Urothelium cell line (cell line): ENCODE measurements around the gene DLG5.

Experiments used
- DNase-seq: peaks from one replicate; pipeline ENCODE4 v3.0.0; 2011; ENCODE audit warnings: low spot score, mixed read lengths
- FAIRE-seq: peaks from 2 replicates; lab custom pipeline; 2011; peaks lifted over from hg19 to GRCh38; lab: Jason Lieb, UNC

DLG5 gene

GRCh38 chr10:77844713-77845445 lies 81.7 kb downstream of the DLG5 start:
- FAIRE-seq (no peak), DNase-seq (peak; percentile 95)

GRCh38 chr10:77844177-77844576 lies 82.4 kb downstream of the DLG5 start:
- DNase-seq: no peak
- no peak for FAIRE-seq

- FAIRE-seq: no peak
- DNase-seq: no peak
Observed at GRCh38 chr10:77843264-77843663, 83.3 kb downstream of the DLG5 start.

- FAIRE-seq: no peak
Observed at GRCh38 chr10:77842652-77843212, 83.8 kb downstream of the DLG5 start.

GRCh38 chr10:77841711-77842375 lies 84.7 kb downstream of the DLG5 start:
- FAIRE-seq: no peak
- no peak for DNase-seq

More at GRCh38 chr10:77842652-77843212, 83.8 kb downstream of the DLG5 start:
- DNase-seq: no peak

GRCh38 chr10:77840636-77841035 lies 85.9 kb downstream of the DLG5 start:
- FAIRE-seq (no peak), DNase-seq (no peak)

- FAIRE-seq (no peak), DNase-seq (no peak)
Observed at GRCh38 chr10:77837925-77838595, 88.5 kb downstream of the DLG5 start.

- FAIRE-seq (no peak), DNase-seq (no peak)
Observed at GRCh38 chr10:77837248-77837924, 89.2 kb downstream of the DLG5 start.

GRCh38 chr10:77836299-77836820 lies 90.2 kb downstream of the DLG5 start:
- no peak for FAIRE-seq
- no peak for DNase-seq

- FAIRE-seq (no peak), DNase-seq (no peak)
Observed at GRCh38 chr10:77835669-77836086, 90.9 kb downstream of the DLG5 start.

GRCh38 chr10:77834943-77835668 lies 91.4 kb downstream of the DLG5 start:
- FAIRE-seq (no peak), DNase-seq (no peak)

GRCh38 chr10:77834540-77834939 lies 92.0 kb downstream of the DLG5 start:
- FAIRE-seq: no peak

GRCh38 chr10:77833792-77834191 lies 92.8 kb downstream of the DLG5 start:
- no peak for FAIRE-seq
- no peak for DNase-seq

More at GRCh38 chr10:77834540-77834939, 92.0 kb downstream of the DLG5 start:
- no peak for DNase-seq

- DNase-seq (no peak), FAIRE-seq (no peak)
Observed at GRCh38 chr10:77833225-77833624, 93.3 kb downstream of the DLG5 start.

GRCh38 chr10:77832238-77832637 lies 94.3 kb downstream of the DLG5 start:
- FAIRE-seq (no peak), DNase-seq (no peak)

GRCh38 chr10:77829356-77829755 lies 97.2 kb downstream of the DLG5 start:
- peak; percentile 9 for FAIRE-seq
- DNase-seq: no peak

- no peak for DNase-seq
Observed at GRCh38 chr10:77828377-77828776, 98.2 kb downstream of the DLG5 start.

GRCh38 chr10:77827366-77827765 lies 99.2 kb downstream of the DLG5 start:
- no peak for DNase-seq
- FAIRE-seq: no peak

More at GRCh38 chr10:77828377-77828776, 98.2 kb downstream of the DLG5 start:
- no peak for FAIRE-seq

- FAIRE-seq (no peak), DNase-seq (no peak)
Observed at GRCh38 chr10:77825965-77826364, 100.6 kb downstream of the DLG5 start.

GRCh38 chr10:77824908-77825307 lies 101.6 kb downstream of the DLG5 start:
- FAIRE-seq: no peak
- DNase-seq: no peak
